Fibroblast of mammary gland (primary cell): ENCODE measurements around the gene LHCGR.

Experiments used
- DNase-seq: peaks from one replicate; pipeline ENCODE4 v3.0.0-alpha.2; 2010; ENCODE audit warnings: low read depth
- H3K4me3 ChIP-seq: 2 replicates; pipeline ENCODE4 v1.5.1; 2011; ENCODE audit warnings: low read depth, mild to moderate bottlenecking, low read length, moderate library complexity; ENCODE audit not compliant: control insufficient read depth
- CTCF ChIP-seq: conservative IDR thresholded peaks from 2 replicates; pipeline ENCODE4 v1.5.1; 2011; ENCODE audit warnings: low read depth, low read length, inconsistent platforms; ENCODE audit not compliant: control insufficient read depth, insufficient read depth

LHCGR gene

DNA sequence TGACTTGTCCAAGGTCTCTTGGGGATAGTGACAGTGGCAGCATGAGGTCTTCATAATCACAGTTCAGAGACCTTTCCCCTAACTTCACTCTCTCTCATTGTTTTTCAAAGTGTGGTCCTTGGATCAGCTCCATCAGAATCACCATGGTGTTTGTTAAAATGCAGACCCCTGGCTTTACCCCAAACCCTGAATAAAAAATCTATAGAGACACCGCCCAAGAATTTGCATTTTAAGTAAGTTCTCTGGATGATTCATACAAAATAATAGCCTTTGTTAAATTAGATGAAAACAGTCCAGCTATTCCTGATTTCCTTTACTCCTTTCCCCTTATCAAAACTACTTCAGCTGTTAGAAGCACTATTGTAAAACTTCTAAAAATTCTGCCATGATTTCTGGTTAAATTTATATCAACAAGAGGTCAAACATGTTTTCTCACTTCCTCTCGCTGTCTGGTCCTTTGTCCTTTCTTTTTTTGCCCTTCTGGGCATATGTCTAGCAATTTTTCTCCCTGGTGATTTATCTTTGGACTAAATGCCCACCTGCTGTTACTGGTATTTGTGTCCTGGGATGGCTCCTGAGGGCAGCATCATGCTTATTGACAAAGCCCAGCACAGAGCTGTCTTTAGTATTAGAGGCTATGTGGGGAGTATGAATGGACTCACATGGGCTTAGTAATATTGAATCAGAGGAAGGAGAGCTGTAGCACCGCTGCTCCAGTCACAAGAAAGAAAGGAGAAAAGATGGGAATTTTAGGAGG is 63.4 kb downstream of the LHCGR start:
- no peak overlapping the region for H3K4me3 ChIP-seq
- no peak for DNase-seq
- no peak for TF ChIP-seq CTCF

DNA sequence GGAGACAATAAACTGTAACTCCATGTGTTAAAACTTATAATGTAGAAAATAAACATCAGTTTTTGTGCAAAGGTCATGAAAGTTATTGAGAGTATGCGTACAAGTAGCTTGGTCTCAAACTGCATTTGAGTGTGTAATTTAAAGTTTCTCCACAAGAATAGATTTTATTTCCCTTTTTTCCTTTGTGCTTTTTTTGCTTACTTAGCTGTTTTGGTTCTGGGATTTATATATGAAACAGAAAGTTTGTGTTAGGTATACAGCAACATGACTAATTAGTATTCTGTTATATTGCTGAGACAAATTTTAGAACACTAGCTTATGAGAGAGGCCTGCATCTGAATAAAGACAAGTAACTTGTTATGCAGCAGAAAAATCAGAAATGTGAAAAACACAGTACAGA is 70.4 kb downstream of the LHCGR start:
- no peak for TF ChIP-seq CTCF

GRCh38 chr2:48677450-48677849 is 78.1 kb downstream of the LHCGR start:
- TF ChIP-seq CTCF, result no peak
- no peak for DNase-seq
- H3K4me3 ChIP-seq, result no peak overlapping the region

More for the DNA sequence above, 70.4 kb downstream of the LHCGR start:
- DNase-seq, result no peak
- H3K4me3 ChIP-seq, result no peak overlapping the region

DNA sequence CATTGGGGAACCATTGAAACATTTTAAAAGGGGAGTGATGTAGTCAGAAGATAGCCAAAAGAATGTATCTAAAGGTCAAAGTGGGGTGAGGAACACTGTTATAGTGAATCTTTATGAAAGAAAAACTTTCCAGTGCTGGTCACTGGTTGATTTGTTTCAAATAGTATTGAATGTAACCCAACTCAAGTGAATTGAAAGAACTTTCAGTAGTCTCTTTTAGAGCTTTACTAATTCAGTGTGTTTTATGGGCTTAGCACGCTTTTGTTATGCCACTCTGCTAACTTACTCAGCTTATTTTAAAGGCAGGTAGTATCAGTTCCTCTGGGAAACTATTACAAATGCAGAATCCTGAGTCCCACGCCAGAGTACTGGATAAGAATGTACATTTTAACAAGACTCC is 80.6 kb downstream of the LHCGR start:
- no peak for TF ChIP-seq CTCF
- no peak overlapping the region for H3K4me3 ChIP-seq
- no peak for DNase-seq

DNA sequence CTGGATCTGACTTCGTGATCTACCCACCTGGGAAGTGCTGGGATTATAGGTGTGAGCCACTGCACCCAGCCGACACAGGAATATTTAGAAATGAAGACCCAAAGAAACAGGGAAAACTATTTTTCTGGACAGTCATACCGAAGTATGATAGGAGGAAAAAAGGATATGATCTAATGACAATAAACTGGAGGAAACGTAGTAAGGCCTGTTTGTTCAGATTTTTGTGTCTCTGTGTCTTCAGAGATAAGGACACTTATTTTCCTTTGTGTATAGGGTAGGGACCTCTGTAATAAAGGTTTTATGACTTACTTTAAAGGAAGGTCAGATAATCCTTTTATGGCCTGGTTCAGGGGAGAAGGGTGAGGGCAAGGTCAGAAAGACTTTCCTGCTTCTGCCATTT is 81.9 kb downstream of the LHCGR start:
- TF ChIP-seq CTCF, result no peak
- H3K4me3 ChIP-seq, result no peak overlapping the region
- DNase-seq, result no peak

GRCh38 chr2:48668992-48669391 is 86.5 kb downstream of the LHCGR start:
- no peak for TF ChIP-seq CTCF
- DNase-seq, result no peak
- H3K4me3 ChIP-seq, result no peak overlapping the region
